Measurements from ENCODE around the gene ZBTB7B.
A peak's percentile ranks its signal among the peaks of the same experiment; 100 is the strongest.

Gene ZBTB7B

DNA sequence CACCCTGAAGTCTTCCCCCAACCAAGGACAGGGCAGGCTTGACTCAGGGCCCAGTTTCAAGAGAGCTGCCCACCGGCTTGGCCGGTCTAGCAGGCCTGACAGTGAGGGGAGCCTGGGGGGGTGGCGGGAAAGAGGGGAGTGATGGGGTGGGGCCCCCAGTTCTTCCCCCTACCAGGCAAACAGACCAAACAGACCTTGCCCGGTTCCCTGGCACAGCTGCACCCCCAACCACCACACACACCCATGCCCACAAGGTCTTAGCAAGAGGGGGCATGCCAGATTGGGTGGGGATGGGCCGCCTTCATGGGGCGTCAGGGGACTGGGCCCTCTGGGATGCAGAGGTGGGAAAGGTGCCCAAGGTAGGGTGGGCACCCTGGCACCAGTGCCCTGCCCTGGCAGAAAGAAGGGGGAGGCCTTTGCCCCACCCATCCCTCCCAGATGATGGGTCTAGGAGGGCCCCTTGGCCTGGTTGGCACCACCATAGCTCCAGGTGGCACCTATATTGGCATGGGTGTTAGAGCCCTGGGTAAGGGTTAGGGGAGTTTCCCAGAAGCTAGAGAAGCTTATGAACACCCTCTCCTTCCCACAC, 8.9 kb downstream of the ZBTB7B start:
- TF ChIP-seq, protein P1, sequence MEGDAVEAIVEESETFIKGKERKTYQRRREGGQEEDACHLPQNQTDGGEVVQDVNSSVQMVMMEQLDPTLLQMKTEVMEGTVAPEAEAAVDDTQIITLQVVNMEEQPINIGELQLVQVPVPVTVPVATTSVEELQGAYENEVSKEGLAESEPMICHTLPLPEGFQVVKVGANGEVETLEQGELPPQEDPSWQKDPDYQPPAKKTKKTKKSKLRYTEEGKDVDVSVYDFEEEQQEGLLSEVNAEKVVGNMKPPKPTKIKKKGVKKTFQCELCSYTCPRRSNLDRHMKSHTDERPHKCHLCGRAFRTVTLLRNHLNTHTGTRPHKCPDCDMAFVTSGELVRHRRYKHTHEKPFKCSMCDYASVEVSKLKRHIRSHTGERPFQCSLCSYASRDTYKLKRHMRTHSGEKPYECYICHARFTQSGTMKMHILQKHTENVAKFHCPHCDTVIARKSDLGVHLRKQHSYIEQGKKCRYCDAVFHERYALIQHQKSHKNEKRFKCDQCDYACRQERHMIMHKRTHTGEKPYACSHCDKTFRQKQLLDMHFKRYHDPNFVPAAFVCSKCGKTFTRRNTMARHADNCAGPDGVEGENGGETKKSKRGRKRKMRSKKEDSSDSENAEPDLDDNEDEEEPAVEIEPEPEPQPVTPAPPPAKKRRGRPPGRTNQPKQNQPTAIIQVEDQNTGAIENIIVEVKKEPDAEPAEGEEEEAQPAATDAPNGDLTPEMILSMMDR (conservative IDR thresholded peaks at IDR 0.05): no peak
- peak overlapping the region; percentile 100 for H3K27ac ChIP-seq

DNA sequence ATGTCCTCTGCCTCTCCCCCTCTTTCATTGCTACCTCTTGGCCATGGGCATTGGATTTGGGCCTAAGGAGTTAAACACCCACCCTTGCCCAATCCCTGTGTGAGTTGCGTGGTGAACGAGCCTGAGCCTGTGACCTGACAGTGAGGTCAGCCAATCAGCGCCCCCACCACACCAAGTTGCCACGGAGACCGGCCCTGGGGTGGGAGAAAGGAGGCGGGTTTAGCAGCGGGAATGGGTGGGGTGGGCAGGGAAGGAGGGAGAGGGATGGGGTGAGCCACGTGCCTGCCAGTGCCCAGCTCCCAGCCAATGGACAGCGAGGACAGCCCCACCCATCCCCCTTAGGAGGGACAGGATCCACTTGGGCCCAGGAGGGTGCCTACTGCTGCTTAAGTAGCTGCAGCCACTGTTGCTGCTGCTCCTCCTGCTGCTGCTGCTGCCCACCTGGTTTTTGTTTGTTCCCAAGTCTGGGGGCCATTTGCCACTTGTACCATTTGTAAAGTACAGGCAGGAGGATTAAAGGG, 9.5 kb downstream of the ZBTB7B start:
- TF ChIP-seq, protein P1 (conservative IDR thresholded peaks at IDR 0.05): no peak
- peak overlapping the region; percentile 100 for H3K27ac ChIP-seq

DNA sequence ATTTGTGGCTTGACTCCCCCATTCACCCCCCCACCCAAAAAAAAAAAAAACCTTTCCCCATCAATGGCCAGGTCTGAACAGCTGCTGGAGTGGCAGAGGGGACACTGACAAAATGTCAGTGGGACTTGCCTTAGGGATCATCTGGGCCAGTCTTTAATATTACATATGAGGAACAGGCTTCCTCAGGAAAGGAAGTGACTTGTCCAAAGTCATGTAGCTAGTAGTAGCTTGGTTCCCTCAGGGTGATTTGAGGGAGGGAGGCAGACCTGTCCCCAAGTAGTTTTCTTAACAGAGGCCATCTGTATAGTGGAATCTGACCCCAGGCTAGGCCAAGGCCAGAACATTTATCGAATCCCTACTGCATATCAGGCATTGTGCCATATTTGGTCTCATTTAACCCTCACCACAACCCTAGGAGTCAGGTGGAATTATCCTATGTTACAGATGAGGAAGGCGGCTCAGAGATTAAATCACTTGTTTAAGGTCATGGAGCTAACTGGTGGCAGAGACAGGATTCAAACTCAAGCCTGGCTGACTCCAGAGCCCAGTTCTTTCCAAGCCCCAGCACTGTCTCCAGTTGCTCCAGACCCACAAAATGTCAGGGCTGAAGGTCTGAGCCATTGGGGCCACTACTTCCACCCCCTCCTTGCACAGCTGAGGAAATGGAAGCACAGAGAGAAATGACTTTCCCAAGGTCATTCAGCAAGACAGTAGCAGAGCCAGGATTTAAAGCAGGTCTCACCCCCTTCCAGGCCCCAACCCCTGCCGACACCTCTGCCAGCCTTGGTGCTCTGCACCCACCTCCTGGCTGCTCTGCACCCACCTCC, 10.4 kb downstream of the ZBTB7B start:
- TF ChIP-seq, protein P1 (conservative IDR thresholded peaks at IDR 0.05): no peak
- peak overlapping the region; percentile 100 for H3K27ac ChIP-seq

DNA sequence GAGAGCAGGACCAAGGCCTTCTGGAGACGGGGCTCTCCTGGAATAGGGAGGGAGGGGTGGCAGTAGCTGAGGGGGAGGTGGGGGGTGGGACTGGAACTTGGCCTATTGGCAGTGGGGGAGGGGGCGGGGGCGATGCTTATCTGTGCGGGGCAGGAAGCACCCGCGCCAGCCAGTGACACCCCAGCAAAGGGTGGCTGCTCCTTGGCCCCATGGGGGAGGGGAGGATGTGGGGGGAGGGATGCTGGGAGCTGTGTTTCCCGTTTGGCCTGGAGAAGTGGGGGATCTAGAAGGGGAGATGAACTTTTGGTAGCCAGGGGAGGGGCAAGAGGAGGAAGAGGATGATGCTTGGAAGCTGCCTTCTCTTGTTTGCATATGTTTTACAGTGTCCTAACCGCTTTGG, 11.0 kb downstream of the ZBTB7B start:
- H3K27ac ChIP-seq: peak overlapping the region; percentile 100
- TF ChIP-seq, protein P1 (conservative IDR thresholded peaks at IDR 0.05): no peak

DNA sequence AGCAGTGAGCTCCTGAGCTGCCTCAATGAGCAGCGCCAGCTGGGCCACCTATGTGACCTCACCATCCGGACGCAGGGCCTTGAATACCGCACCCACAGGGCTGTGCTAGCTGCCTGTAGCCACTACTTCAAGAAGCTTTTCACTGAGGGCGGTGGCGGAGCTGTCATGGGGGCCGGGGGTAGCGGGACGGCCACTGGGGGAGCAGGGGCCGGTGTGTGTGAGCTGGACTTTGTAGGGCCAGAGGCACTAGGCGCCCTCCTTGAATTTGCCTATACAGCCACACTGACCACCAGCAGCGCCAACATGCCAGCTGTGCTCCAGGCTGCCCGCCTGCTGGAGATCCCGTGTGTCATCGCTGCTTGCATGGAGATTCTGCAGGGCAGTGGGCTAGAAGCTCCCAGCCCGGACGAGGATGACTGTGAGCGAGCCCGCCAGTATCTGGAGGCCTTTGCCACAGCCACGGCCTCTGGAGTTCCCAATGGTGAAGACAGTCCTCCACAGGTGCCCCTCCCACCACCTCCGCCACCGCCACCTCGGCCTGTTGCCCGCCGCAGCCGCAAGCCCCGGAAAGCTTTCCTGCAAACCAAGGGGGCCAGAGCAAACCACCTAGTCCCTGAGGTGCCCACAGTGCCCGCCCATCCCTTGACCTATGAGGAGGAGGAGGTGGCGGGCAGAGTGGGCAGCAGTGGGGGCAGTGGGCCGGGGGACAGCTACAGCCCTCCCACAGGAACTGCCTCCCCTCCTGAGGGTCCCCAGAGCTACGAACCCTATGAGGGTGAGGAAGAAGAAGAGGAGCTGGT, 12.3 kb downstream of the ZBTB7B start:
- TF ChIP-seq, protein P1 (conservative IDR thresholded peaks at IDR 0.05): no peak
- H3K27ac ChIP-seq: peak overlapping the region; percentile 81

DNA sequence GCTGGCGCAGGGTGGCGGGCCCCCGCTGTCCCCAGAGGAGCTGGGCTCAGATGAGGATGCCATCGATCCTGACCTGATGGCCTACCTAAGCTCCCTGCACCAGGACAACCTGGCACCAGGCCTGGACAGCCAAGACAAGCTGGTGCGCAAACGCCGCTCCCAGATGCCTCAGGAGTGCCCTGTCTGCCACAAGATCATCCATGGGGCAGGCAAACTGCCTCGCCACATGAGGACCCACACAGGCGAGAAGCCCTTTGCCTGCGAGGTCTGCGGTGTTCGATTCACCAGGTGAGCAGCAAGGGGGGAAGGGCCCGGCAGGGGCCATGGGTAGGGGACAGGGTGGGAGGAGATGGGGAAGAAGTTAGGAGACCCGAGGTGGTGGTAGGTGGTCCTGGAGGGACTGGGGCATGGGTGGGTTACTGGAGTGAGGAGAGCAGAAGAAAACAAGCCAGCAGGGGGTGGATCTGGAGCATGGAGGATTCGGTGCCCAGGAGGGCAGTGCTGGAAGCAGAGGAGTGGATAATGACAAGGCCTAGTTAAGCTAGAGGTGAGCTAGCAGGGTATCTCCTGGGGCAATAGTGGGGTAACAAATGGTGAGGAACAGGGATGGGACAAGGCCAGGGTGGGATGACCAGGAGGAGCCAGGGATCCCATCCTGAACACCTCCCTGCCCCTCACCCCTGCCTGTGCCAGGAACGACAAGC, 13.1 kb downstream of the ZBTB7B start:
- peak overlapping the region; percentile 81 for H3K27ac ChIP-seq

More for the DNA sequence above, 13.1 kb downstream of the ZBTB7B start:
- TF ChIP-seq, protein P1 (conservative IDR thresholded peaks at IDR 0.05): no peak
